Measurements from ENCODE around the gene CLEC18C. TPM values are rescaled to one million over a fixed set of nuclear protein-coding genes. Genes with fewer than 3 reads are reported as not detected.
"Not testable (repeated sequence)": the region's sequence is repeated elsewhere in the genome, so short reads cannot be mapped to it uniquely, and the experiment has no call there.

Gene CLEC18C

GRCh38 chr16:70224645-70225044, 51.1 kb downstream of the CLEC18C start:
- not testable (repeated sequence) for H3K9me3 ChIP-seq (replicated peaks; ENCODE audit: low read length); H3K9ac ChIP-seq (ENCODE audit: low read depth, low read length); H3K36me3 ChIP-seq (ENCODE audit: insufficient read depth, low read length); H3K4me1 ChIP-seq (ENCODE audit: control insufficient read depth, insufficient read depth, low read length); H3K27me3 ChIP-seq (ENCODE audit: control insufficient read depth, insufficient read depth, low read length); H3K4me2 ChIP-seq (ENCODE audit: low read length); H3K4me3 ChIP-seq (ENCODE audit: low read length)

- not testable (repeated sequence) for H3K4me1 ChIP-seq (ENCODE audit: control insufficient read depth, insufficient read depth, low read length); H3K9me3 ChIP-seq (replicated peaks; ENCODE audit: low read length); H3K9ac ChIP-seq (ENCODE audit: low read depth, low read length); H3K4me2 ChIP-seq (ENCODE audit: low read length); H3K4me3 ChIP-seq (ENCODE audit: low read length); H3K36me3 ChIP-seq (ENCODE audit: insufficient read depth, low read length); H3K27me3 ChIP-seq (ENCODE audit: control insufficient read depth, insufficient read depth, low read length)
These were observed 51.8 kb downstream of the CLEC18C start for GRCh38 chr16:70225430-70225829.

DNA sequence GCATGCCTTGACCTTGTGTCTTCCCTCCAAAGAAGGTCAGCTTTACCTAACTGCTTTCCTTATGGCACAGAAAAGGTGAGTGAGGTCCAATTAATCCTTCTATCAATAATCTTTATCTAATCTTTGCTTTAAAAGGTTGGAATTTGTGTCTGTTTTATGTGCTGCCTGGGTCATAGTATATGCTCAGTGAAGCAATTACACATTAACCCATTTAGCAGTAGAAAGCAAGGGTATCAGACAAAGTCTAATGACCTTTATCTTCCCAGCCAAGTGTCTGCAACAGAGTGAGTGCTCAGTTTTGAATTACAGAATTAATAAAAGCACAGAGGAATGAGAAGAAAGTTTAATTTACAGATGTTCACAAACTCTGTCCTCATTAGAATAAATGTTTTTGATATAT, 52.4 kb downstream of the CLEC18C start:
- H3K9ac ChIP-seq (ENCODE audit: low read depth, low read length); H3K4me2 ChIP-seq (ENCODE audit: low read length); H3K36me3 ChIP-seq (ENCODE audit: insufficient read depth, low read length); H3K4me1 ChIP-seq (ENCODE audit: control insufficient read depth, insufficient read depth, low read length); H3K4me3 ChIP-seq (ENCODE audit: low read length); H3K9me3 ChIP-seq (replicated peaks; ENCODE audit: low read length); H3K27me3 ChIP-seq (ENCODE audit: control insufficient read depth, insufficient read depth, low read length): not testable (repeated sequence)

DNA sequence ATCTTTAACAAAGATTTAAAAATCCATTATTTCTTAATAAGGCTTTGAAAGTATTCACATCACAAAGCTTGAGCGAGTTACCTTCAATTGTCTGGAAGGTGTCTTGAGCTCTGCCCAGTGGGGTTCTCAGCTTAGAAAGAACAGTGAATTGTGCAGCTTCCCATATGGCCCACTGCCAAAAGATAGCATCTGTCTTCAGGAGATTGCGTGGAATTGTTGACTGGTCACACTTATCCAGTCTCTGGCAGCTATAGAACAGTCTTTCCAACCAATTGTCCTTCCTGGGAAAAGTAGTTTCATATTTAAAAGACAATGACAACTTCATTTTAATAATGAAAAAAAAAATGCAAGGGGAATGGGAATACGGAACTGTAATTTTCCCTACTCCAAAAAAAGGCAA, 58.2 kb downstream of the CLEC18C start:
- not testable (repeated sequence) for H3K36me3 ChIP-seq (ENCODE audit: insufficient read depth, low read length); H3K4me2 ChIP-seq (ENCODE audit: low read length); H3K9ac ChIP-seq (ENCODE audit: low read depth, low read length); H3K4me1 ChIP-seq (ENCODE audit: control insufficient read depth, insufficient read depth, low read length); H3K4me3 ChIP-seq (ENCODE audit: low read length); H3K27me3 ChIP-seq (ENCODE audit: control insufficient read depth, insufficient read depth, low read length); H3K9me3 ChIP-seq (replicated peaks; ENCODE audit: low read length)

Small RNAs within 50 kb of the gene (small RNA-seq; reads per million reads assigned to genes)
- gene AC009060.2, result not detected

Data from skeletal muscle satellite cell (primary cell).